MM.1S (cell line): ENCODE data around the gene RAB20.

Experiments
- DNase-seq: peaks from one replicate; pipeline ENCODE4 v3.0.0-alpha.2; 2015
- H2AFZ ChIP-seq: fragments of 300-600 bp; sonication (generic); 2 replicates; pipeline ENCODE4 v1.6.0; 2016; ENCODE audit warnings: antibody characterized with exemption, low read length
- H3F3A ChIP-seq: fragments of 300-600 bp; sonication (generic); 2 replicates; pipeline ENCODE4 v1.6.1; 2016; ENCODE audit warnings: mild to moderate bottlenecking, antibody characterized with exemption, low read length, moderate library complexity, mixed read lengths; ENCODE audit not compliant: insufficient read depth
- H3K27ac ChIP-seq: fragments of 300-600 bp; sonication (generic); 2 replicates; pipeline ENCODE4 v1.5.1; 2016; ENCODE audit warnings: mild to moderate bottlenecking, low read length
- H3K27me3 ChIP-seq: fragments of 300-600 bp; sonication (generic); replicated peaks from 2 replicates; pipeline ENCODE4 v1.6.0; 2016; ENCODE audit warnings: low read length; ENCODE audit not compliant: insufficient read depth
- H3K36me3 ChIP-seq: fragments of 300-600 bp; sonication (generic); replicated peaks from 2 replicates; pipeline ENCODE4 v1.6.1; 2016; ENCODE audit warnings: mild to moderate bottlenecking, low read length, mixed read lengths; ENCODE audit not compliant: insufficient read depth
- H3K4me1 ChIP-seq: fragments of 300-600 bp; sonication (generic); 2 replicates; pipeline ENCODE4 v1.6.1; 2016; ENCODE audit warnings: low read length, mixed read lengths
- H3K4me2 ChIP-seq: fragments of 300-600 bp; sonication (generic); 2 replicates; pipeline ENCODE4 v1.6.0; 2016; ENCODE audit warnings: low read depth, low read length
- H3K4me3 ChIP-seq: fragments of 300-600 bp; sonication (generic); 2 replicates; pipeline ENCODE4 v1.5.1; 2016; ENCODE audit warnings: low read length, mixed read lengths
- H3K79me2 ChIP-seq: fragments of 300-600 bp; sonication (generic); 2 replicates; pipeline ENCODE4 v1.6.1; 2016; ENCODE audit warnings: mixed run types, low read length, mixed read lengths
- H3K9ac ChIP-seq: fragments of 300-600 bp; sonication (generic); 2 replicates; pipeline ENCODE4 v1.6.1; 2016; ENCODE audit warnings: low read length, mixed read lengths
- H3K9me2 ChIP-seq: fragments of 300-600 bp; sonication (generic); replicated peaks from 2 replicates; pipeline ENCODE4 v1.6.1; 2016; ENCODE audit warnings: mild to moderate bottlenecking, low read length, mixed read lengths; ENCODE audit not compliant: insufficient read depth
- H3K9me3 ChIP-seq: fragments of 300-600 bp; sonication (generic); replicated peaks from 2 replicates; pipeline ENCODE4 v1.6.1; 2016; ENCODE audit warnings: mild to moderate bottlenecking, low read length, mixed read lengths; ENCODE audit not compliant: insufficient read depth
- H4K20me1 ChIP-seq: fragments of 300-600 bp; sonication (generic); 2 replicates; pipeline ENCODE4 v1.6.1; 2016; ENCODE audit warnings: mild to moderate bottlenecking, low read length, moderate library complexity, mixed read lengths; ENCODE audit not compliant: insufficient read depth
- CTCF ChIP-seq: fragments of 300-600 bp; sonication (generic); IDR thresholded peaks from 2 replicates; pipeline ENCODE4 v1.5.1; 2016; ENCODE audit warnings: antibody characterized with exemption, low read length, mixed read lengths
- EZH2 ChIP-seq: fragments of 300-600 bp; sonication (generic); optimal IDR thresholded peaks from 2 replicates; pipeline ENCODE3; 2017; ENCODE audit warnings: low read depth, mild to moderate bottlenecking, antibody characterized with exemption, low read length, mixed read lengths
- EZH2phosphoT487 ChIP-seq: fragments of 300-600 bp; sonication (generic); IDR thresholded peaks from 2 replicates; pipeline ENCODE4 v1.6.1; 2018; ENCODE audit warnings: antibody characterized with exemption, low read length

RAB20 gene

GRCh38 chr13:110523180-110523579 lies 38.3 kb downstream of the RAB20 start:
- Histone ChIP-seq H3K4me2 (no peak overlapping the region), H2AFZ (no peak overlapping the region), H4K20me1 (no peaks in the 10 kb centered on the region), H3K9ac (no peak overlapping the region), H3F3A (peaks cover 20% of the 10 kb centered on the region), H3K27me3 (no peaks in the 10 kb centered on the region), H3K4me3 (no peak overlapping the region), H3K9me2 (no peaks in the 10 kb centered on the region), H3K4me1 (peaks cover 34% of the 10 kb centered on the region), H3K9me3 (no peaks in the 10 kb centered on the region), H3K27ac (no peak overlapping the region), H3K79me2 (no peaks in the 10 kb centered on the region), H3K36me3 (no peaks in the 10 kb centered on the region)
- DNase-seq = no peak
- TF ChIP-seq CTCF = no peak
- TF ChIP-seq EZH2phosphoT487 = no peak
- no peak for TF ChIP-seq EZH2

- Histone ChIP-seq H3K4me1 (peaks cover 34% of the 10 kb centered on the region), H3K4me3 (no peak overlapping the region), H2AFZ (no peak overlapping the region), H3K4me2 (no peak overlapping the region), H3K79me2 (no peaks in the 10 kb centered on the region), H3K9me3 (no peaks in the 10 kb centered on the region), H3K27ac (no peak overlapping the region), H3K9ac (no peak overlapping the region), H3K27me3 (no peaks in the 10 kb centered on the region), H4K20me1 (no peaks in the 10 kb centered on the region), H3F3A (peaks cover 20% of the 10 kb centered on the region), H3K9me2 (no peaks in the 10 kb centered on the region), H3K36me3 (no peaks in the 10 kb centered on the region)
- no peak for DNase-seq
- TF ChIP-seq CTCF (no peak), EZH2phosphoT487 (no peak), EZH2 (no peak)
These were observed 38.8 kb downstream of the RAB20 start for GRCh38 chr13:110522721-110523120.

GRCh38 chr13:110521946-110522345 lies 39.6 kb downstream of the RAB20 start:
- Histone ChIP-seq H3K4me1 (peaks cover 32% of the 10 kb centered on the region), H3K9me2 (no peaks in the 10 kb centered on the region), H3K9ac (no peak overlapping the region), H3K9me3 (no peaks in the 10 kb centered on the region), H3F3A (peaks cover 20% of the 10 kb centered on the region), H3K4me3 (no peak overlapping the region), H3K79me2 (no peaks in the 10 kb centered on the region), H3K36me3 (no peaks in the 10 kb centered on the region), H3K27me3 (no peaks in the 10 kb centered on the region), H2AFZ (no peak overlapping the region), H4K20me1 (no peaks in the 10 kb centered on the region), H3K4me2 (no peak overlapping the region), H3K27ac (no peak overlapping the region)
- TF ChIP-seq EZH2 (no peak), EZH2phosphoT487 (no peak), CTCF (no peak)
- DNase-seq = no peak
